NCI-H187 (cell line): ENCODE data around the gene CNOT4.
A peak's percentile ranks its signal among the peaks of the same experiment; 100 is the strongest.
"Not testable (repeated sequence)": the region's sequence is repeated elsewhere in the genome, so short reads cannot be mapped to it uniquely, and the experiment has no call there.

ENCODE experiments used
- DNase-seq, 2 experiments: peaks; one replicate each; lab custom pipeline; 2025; lab: John Stamatoyannopoulos, UW

CNOT4 gene

DNA sequence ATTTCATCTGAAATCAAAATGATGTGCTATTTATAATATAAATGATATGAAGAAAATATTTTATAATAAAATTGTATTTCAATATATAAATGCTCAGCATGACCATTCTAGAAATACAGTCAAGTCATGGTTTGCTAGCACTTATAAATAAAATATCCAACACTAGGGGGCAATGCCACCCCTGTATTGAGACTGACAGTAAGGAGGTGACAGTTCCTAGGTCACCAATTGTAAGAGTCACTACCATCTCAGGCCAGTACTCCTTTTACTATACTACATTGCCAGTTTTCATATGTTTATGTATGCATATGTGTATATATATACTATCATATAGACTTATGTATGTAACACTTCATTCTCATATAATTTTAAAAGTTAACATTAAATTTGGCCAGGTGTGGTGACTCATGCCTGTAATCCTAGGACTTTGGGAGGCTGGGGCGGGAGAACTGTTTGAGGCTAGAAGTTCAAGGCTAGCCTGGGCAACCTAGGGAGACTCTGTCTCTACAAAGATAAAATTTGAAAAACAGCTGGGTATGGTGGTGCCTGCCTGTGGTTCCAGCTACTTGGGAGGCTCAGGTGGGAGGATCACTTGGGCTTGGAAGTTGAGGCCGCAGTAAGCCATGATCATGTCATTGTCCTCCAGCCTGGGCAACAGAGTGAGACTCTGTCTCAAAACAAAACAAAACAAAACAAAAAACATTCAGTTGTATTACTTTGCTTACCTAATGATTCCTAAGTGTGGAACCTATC lies 2.4 kb upstream of the CNOT4 start:
- DNase-seq, result peak in 1 of 2 experiments; percentile 28

DNA sequence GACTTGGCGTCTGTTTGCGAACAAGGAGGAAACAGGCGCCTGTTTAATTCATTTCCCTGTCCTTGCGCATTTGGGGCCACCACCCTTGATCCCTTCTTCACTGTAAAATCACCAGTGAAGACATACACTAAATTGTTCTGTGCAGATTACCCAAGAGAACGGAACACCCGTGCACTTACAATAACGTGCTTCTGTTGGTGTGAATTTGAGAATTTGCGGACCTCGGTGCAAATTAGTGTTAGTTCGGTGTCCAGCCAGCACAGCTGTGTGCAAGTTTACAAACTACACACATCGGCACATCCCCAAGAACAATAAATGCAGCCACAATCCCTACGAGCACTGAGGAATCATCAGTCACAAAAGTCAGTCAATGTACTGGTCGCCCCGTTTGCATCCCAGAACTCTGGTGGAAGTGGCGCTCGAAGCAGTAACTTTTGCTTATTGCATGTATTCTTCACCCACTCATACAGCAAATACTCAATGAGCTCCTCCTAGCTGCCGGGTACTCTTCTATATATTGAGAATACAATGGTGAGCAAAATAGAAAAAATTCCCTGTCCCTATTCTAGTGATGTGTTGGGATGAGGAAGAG lies 786 bp upstream of the CNOT4 start:
- no peak for DNase-seq

DNA sequence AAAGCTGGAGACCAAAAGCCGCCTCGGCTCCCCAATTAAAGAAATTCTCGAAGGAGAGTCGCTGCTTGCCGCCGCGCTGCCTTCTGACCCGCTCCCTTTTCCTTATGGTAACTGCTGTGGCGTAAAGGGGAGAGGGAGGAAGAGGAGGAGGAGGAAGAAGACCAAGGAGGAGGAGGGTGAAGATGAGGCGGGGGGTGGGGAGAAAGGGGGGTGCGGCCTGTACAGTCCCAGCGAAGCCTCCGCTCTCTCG lies 388 bp downstream of the CNOT4 start:
- no peak for DNase-seq

DNA sequence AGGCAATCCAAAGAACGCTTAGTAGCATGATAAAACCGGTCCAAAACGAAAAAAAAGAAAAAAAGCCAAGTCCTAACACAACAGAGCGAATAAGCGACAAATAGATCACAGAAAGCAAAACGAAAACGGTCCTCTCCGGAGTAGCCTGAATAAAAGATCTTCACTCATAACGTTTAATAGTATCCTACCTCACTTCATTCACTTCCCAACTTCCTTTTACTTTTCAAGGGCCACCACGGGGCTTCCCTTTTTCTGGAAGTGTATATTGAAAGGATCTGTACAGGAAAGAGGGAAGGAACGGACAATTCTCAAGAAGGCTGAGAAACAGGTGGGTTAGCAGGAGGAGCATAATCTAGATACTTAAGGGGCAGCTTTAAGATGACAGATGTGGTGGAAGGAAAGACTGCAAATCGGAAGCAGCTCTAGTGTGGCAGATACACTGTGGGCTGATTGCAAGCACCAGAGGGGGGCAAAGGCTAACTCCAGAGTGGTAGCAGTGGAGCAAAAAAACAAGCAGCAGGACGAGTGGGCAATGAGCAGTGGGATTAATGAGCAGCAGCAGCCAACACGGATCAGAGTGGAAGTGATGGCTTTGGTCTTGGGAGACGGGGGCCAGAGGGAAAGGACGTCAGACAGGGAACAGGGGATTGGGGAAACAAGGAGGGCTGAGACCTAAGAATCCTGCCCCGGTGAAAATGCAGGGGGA lies 866 bp downstream of the CNOT4 start:
- no peak for DNase-seq

GRCh38 chr7:135501402-135501801 lies 8.5 kb downstream of the CNOT4 start:
- DNase-seq, result no peak

DNA sequence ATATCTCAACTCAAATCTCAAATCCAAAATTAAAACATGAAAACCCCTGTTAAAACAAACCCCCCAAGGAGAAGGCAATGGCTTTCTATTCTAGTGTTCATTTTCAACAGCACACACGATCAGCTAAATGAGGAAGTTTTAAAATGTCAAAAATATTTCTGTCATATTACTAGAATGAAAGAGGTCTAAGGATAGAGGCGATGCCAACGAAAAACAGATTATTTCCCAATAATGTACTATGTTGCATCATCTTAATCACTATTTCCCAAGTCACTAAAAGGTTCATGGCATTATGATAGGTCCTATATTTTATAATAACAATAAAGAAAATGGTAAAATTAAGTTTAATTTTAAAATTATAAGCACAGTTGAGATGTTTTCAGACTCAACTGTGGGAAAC lies 10.1 kb downstream of the CNOT4 start:
- no peak for DNase-seq

DNA sequence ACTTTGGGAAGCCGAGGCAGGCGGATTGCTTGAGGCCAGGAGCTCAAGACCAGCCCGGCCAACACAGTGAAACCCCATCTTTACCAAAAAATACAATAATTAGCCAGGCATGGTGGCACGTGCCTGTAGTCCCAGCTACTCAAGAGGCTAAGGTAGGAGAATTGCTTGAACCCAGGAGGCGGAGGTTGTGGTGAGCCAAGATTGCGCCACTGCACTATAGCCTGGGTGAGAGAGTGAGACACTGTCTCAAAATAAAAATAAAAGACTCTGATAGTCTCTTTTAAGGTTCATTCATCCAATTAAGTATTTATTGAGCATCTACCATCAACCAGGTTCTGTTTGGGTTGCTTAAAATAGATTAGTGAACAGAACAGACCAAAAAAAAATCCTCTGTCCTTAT lies 12.7 kb downstream of the CNOT4 start:
- not testable (repeated sequence) for DNase-seq

- DNase-seq, result no peak
Observed at GRCh38 chr7:135493362-135493761, 16.5 kb downstream of the CNOT4 start.

GRCh38 chr7:135492151-135492550 lies 17.8 kb downstream of the CNOT4 start:
- DNase-seq, result no peak

- DNase-seq, result no peak
Observed at GRCh38 chr7:135490783-135491182, 19.1 kb downstream of the CNOT4 start.

DNA sequence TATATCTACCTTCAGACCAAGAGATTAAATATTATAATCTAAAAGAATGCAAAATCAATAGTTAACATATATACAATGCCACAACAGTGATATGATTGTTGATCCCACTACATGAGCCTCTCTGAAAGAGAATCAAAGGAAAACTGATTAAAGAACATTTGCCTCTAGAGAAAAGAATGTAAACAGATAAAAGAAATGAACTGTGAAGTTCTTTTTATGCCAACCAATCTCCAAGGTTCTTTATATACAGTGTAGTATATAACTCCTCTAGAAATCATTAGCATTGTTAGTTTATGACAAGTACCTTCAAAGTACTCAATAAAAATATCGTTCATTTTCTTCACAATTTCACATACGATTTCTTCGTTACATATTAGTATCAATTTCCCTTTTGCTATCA lies 20.1 kb downstream of the CNOT4 start:
- DNase-seq, result no peak

- DNase-seq, result no peak
Observed at GRCh38 chr7:135486261-135486920, 23.5 kb downstream of the CNOT4 start.

DNA sequence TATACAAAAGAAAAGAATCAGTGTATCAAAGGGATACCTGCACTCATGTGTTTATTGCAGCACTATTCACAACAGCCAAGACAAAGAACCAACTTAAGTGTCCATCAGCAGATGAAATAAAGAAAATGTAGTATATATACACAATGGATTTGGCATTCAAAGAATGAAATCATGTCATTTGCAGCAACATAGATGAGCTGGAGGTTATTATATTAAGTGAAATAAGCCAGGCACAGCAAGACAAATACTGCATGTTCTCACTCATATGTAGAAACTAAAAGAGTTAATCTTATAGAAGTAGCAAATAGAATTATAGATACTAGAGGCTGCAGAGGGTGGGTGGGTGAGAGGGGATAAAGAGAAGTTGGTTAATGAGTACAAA lies 28.3 kb downstream of the CNOT4 start:
- no peak for DNase-seq

DNA sequence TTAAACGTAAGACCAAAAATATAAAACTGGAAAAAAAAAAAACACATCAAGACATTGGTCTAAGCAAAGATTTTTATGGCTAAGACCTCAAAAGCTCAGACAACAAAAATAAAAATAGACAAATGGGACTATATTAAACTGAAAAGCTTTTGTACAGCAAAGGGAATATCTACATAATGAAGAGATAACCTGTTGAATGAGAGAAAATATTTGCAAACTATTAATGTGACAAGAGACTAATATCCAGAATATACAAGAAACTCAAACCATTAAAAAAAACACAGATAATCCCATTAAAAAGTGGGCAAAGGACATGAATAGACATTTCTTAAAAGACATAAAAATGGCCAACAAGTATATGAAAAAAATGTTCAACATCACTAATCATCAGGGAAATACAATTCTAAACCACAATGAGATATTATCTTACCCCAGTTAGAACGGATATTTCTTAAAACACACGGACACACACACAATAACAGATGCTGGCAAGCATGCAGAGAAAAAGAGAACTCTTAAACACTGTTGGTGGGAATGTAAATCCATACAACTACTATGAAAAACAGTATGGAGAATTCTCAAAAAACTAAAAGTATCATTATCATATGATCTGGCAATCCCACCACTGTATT lies 28.8 kb downstream of the CNOT4 start:
- no peak for DNase-seq

GRCh38 chr7:135475521-135475920 lies 34.4 kb downstream of the CNOT4 start:
- no peak for DNase-seq

DNA sequence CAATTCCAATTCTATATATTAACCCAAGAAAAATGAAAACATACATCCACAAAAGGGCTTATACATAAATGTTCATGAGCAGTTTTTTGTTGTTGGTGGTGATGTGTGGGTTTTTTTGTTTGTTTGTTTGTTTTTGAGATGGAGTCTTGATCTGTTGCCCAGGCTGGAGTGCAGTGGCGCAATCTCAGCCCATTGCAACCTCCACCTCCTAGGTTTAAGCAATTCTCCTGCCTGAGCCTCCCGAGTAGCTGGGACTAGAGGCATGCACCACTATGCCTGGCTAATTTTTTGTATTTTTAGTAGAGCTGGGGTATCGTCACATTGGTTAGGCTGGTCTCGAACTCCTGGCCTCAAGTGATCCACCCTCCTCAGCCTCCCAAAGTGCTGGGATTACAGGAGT lies 40.2 kb downstream of the CNOT4 start:
- not testable (repeated sequence) for DNase-seq

DNA sequence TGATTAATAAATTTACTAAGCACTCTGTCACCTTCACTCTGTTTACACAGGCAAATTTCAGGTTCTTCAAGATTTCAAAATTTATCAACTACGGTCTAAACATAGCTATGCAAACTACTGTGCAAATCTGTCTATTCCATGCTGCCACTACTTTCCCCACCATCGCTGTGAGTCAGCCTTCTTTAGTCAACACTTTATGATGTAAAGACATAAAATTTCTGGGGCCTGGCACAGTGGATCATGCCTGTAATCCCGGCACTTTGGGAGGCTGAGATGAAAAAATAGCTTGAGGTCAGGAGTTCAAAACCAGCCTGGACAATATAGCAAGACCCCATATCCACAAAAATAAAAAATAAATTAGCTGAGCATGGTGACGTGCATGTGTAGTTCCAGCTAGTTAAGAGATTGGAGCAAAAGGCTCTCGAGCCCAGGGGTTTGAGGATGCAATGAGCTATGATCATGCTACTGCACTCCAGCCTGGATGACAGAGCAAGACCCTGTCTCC lies 42.6 kb downstream of the CNOT4 start:
- DNase-seq, result no peak

DNA sequence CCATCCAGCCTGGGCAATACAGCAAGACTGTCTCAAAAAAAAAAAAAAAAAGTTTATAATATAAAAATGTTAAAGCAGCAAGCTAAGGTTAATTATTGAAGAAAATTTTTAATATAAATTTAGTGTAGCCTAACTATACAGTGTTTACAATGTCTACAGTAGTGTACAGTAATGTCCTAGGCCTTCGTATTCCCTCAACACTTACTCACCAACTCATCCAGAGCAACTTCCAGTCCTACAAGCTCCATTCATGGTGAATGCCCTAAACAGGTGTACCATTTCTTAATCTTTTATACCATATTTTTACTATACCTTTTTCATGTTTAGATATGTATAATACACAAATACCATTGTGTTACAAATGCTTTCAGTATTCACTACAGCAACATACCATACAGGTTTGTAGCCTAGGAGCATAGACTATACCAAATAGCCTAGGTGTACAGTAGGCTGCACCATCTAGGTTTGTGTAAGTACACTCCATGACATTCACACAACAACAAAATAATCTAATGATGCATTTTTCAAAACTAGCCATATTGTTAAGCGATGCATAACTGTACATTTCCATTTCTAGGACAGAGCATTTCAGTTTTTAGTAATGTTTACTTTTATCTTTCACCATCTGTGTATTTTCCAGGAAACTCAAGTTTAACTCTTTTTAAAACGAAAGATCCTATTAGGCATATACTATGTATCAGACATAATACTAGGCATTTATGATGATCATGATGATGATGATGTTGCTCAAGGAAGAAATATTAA lies 43.3 kb downstream of the CNOT4 start:
- DNase-seq, result no peak

DNA sequence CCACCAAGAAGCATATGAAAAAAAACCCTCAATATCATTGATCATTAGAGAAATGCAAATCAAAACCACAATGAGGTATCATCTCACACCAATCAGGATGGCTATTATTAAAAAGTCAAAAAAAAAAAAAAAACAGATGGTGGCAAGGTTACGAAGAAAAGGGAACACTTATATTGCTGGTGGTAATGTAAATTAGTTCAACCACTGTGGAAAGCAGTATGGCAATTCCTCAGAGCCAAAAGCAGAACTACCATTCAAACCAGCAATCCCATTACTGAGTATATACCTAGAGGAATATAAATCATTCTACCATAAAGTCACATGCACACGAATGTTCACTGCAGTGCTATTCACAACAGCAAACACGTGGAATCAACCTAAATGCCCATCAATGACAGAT lies 46.0 kb downstream of the CNOT4 start:
- no peak for DNase-seq

GRCh38 chr7:135459951-135460567 lies 49.8 kb downstream of the CNOT4 start:
- no peak for DNase-seq

DNA sequence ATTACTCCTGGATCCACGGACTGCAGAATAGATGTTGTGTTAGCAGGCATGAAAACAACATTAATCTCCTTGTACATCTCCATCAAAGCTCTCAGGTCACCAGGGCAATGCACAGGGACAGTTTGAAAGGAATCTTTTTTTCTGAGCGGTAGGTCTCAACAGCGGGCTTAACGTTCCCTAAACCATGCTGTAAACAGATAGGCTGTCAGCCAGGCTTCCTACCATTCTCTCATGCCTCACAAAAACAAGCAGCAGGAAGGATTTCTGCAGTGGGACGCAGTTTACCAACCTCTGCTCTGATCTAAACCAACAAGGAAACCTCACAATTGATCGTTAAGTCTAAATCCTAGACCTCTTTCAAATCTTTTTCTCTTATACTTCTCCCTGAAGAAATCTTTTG lies 50.8 kb downstream of the CNOT4 start:
- DNase-seq, result no peak
